Astrocyte (in vitro differentiated cells and primary cell): ENCODE results near the gene SMARCC2.

Experiments
- EZH2 ChIP-seq: IDR thresholded peaks from 2 replicates; pipeline ENCODE4 v1.6.1; 2012; ENCODE audit warnings: mild to moderate bottlenecking, low read length, inconsistent platforms; ENCODE audit not compliant: insufficient read depth
- TF ChIP-seq, protein P1 (sequence below): IDR thresholded peaks from 2 replicates; pipeline ENCODE4 v1.5.1; 2011; ENCODE audit warnings: low read depth, mild to moderate bottlenecking, inconsistent platforms, low read length, moderate library complexity; ENCODE audit not compliant: insufficient read depth

DNA sequence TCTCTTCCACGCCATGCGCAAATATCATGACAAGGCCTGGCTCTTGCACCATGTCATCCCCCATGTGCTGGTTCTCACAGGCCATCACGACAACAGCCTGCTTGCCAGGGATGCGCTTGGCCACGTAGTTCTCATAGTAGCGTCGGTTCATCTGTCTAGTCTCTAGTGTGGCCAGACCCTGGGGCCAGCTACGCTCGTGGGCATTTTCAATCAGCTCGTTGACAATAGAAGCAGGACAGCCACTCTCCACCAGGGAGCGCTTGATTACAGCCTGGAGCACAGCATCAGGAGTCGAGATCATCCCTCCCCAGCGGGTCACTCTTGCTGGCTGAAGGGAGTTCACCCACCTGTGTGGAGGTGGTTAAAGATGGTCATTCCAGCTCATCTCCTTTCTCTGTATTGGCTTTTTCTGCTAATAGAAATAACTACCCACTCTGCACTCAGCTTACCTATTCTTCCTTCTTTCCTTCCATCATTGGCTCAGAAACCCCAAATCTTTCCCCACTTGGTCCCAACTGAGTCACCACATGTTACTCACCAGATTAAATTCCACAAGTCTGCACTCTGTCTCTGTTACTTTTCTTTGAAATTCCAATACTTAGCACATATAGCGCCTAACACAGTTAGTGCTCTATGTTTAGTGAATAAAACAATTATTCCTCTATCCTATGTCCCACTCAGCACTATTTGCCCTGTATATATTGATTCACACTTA lies 17.3 kb upstream of the SMARCC2 start:
- TF ChIP-seq, protein P1, sequence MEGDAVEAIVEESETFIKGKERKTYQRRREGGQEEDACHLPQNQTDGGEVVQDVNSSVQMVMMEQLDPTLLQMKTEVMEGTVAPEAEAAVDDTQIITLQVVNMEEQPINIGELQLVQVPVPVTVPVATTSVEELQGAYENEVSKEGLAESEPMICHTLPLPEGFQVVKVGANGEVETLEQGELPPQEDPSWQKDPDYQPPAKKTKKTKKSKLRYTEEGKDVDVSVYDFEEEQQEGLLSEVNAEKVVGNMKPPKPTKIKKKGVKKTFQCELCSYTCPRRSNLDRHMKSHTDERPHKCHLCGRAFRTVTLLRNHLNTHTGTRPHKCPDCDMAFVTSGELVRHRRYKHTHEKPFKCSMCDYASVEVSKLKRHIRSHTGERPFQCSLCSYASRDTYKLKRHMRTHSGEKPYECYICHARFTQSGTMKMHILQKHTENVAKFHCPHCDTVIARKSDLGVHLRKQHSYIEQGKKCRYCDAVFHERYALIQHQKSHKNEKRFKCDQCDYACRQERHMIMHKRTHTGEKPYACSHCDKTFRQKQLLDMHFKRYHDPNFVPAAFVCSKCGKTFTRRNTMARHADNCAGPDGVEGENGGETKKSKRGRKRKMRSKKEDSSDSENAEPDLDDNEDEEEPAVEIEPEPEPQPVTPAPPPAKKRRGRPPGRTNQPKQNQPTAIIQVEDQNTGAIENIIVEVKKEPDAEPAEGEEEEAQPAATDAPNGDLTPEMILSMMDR: peak; percentile 51
- TF ChIP-seq EZH2: no peak
